Suppressor macrophage (primary cell): Measurements from ENCODE around the gene KRT34.
A peak's percentile ranks its signal among the peaks of the same experiment; 100 is the strongest.
"Not testable (repeated sequence)": the region's sequence is repeated elsewhere in the genome, so short reads cannot be mapped to it uniquely, and the experiment has no call there.

Experiments
- DNase-seq, 4 experiments: peaks; one replicate each; pipeline ENCODE4 v3.0.0-alpha.2; 2020 to 2022

KRT34 gene

DNA sequence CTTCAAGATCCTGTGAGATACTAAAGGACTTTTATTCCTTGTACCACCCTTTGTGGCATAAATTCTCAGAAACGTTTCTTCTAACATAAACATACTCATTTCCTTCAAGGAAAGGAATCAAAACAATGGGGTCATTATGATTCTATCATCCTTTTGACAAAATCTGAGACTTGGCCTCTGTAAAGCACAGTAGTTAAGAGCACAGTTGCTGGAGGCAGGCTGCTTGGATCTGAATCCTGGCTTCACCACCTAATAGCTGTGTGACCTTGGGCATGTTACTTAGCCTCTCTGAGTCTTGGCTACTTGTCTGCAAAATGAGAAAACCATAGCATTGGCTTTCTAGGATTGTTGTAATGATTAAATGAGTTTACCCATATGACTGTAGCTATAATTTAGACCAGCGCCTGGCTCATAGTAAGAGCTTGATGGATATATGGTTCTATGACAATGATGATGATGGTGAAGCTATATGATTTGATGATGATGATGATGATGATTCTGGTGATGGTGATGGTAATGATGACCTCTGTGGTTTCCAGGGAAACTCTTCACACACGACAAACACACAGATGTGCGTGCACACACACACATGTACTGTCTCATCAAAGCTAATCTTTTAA is 21.4 kb upstream of the KRT34 start:
- DNase-seq = no peak

DNA sequence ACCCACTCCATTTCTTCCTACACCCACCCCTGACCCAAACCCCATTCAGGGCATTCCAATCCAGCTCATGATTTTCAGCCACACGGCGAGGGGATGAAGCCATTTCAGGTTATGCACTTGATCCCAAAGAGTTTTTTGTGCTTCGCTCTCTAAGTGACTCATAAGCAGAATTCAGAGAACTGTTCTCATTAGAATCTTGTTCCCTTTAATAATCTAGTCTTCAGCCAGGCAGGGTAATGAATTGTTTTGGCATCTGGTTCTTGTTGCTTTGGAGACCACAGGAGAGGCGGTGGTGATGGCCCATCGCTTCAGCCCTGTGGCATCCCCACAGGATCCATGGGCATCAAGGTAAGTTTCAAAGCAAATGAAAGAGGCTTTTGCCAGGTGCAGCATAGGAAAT is 20.1 kb upstream of the KRT34 start:
- DNase-seq = peak in 2 of 4 experiments; percentile 6 to 15

DNA sequence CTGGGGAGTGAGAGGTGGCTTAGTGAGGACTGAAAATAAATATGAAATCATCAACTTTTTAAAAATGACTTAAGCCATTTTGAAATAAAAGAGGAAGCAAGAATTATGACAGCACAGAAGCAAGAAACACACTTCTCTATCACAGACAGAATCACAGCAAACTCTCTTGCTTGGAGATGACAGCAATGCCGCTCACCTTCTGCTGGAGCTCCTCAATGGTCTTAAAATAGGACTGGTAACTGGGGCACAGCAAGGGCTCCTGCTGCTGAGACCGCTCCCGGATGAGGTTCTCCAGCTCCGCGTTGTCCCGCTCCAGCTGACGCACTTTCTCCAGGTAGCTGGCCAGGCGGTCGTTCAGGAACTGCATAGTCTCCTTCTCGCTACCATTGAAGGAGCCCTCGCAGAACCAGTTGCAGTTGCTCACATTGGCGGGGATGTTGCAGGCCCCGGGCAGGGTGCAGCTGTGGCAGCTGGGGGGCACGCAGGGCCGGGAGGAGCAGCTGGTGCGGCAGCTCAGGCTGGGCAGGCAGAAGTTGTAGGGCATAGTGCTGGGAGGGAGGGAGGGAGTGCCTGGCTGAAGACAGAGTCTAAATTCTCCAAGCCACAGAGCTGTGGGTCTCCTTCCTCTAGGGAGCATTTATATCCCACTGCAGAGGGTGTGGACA is 15.0 kb upstream of the KRT34 start, which contains the start of gene KRT31:
Gene KRT31 (minus strand): TSS at position 613 of the 665 bp plus-strand sequence. CDS start 69 bp downstream, at position 544.
- peak; percentile 26 to 69 (median 48) for DNase-seq

GRCh38 chr17:41396340-41396739 is 14.2 kb upstream of the KRT34 start:
- DNase-seq = no peak

DNA sequence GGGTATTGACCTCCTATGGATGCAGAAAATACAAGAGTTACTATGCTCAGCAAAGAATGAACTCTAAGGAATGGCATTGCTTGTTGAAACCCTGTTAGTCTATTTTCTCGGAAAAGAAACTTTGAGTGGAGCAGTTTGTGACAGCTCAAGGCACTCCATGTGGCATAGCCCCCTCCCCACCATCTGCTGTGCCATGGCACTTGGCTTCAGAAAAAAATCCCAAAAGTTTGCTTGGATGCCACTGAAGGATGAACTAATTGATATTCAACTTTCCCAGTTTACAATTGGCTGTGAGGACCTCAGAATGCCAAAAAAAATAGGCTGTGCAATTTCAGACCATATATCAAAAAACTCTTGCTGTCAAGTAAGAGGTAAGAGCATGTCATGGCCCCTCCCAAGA is 13.5 kb upstream of the KRT34 start:
- no peak for DNase-seq

- DNase-seq = not testable (repeated sequence)
Observed at GRCh38 chr17:41395044-41395443, 12.9 kb upstream of the KRT34 start.

- no peak for DNase-seq
Observed at GRCh38 chr17:41394254-41394996, 12.3 kb upstream of the KRT34 start.

DNA sequence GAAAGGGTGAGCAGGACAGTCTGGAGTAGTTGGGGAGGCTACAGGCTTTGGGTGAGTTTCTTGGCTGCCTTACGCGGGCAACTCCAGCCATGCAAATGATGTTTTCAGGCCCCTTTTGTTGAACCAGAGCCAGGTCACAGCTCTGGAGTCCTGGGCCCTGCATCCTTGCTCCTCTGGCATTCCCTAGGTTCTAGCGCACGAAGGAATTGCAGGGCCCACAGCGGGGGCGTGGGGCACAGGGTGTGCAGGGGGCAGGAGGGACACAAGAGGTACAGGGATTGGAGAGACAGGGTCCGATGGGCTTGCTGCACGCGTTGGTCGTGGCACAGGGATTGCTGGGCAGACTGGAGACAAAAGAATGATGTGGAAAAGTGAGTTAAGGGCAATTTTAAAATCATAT is 11.7 kb upstream of the KRT34 start:
- no peak for DNase-seq

DNA sequence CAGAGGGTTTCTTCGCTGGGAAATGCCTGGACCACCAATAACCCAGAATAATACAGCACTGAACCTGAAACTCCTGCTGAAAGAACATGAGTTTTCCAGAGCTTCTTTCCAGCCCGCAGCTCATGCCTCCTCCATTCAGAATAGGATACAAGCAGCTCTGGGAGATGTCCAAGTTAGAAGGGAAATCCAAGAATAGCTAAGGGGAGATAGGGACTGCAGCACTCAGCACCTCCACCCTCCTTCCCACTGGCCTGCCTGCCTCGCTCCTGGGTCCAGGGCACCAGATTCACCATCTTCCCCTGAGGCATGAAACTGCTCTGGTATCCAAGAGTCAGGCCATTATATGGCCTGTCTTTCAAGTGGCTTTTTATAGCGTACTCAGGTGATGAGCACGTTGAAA is 11.2 kb upstream of the KRT34 start:
- no peak for DNase-seq

GRCh38 chr17:41392278-41392677 is 10.2 kb upstream of the KRT34 start:
- no peak for DNase-seq

DNA sequence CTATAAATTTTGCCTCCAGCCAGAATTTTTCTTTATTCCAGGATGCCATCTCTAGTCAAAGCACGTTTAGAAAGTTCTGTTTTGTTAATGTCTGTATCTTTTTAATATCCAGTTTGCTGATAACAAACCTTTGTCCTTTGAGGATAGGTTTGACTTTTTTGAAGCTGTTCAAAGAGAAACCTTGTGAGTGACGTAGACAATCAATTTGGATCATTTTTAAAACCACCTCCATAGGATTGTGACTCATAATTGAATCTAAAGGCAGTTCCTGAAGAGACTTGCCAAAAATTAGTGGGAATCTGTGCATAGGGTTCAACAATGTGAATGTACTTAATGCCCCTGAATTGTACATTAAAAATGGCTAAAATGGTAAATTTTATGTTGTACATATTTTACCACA is 9.4 kb upstream of the KRT34 start:
- no peak for DNase-seq

- DNase-seq = no peak
Observed at GRCh38 chr17:41390411-41390938, 8.4 kb upstream of the KRT34 start.

DNA sequence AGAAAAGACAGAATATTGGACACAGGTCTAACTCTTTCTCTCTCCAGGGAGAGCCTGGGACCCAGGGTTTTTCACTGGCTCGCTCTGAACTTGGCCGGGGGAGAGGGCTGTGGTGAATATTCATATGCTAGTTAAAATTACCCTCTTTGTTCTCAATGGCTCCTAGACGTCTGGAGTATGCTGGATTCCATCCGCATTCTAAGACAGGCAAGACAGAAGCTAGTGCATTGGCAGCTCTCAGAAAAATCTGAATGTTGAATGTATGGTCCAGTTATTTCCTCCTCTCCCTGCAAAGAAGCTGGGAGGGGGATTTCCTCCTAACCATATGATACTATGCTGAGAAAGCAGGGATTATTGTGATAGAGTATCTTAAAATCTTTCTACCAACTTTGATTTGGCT is 5.6 kb upstream of the KRT34 start:
- no peak for DNase-seq

DNA sequence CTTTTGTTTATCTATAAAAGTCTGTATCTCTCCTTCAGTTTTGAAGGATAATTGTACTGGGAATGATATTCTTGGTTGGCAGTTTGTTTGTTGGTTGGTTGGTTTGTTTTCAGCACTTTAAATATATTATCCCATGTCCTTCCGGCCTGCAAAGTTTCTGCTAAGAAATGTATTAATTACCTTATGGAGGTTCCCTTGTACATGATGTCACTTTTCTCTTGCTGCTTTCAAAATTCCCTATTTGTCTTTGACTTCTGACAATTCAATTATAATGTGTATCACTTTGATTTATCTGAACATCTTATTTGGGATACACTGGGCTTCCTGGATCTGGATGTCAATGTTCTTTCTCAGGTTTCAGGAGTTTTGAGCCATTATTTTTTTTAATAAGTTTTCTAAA is 4.1 kb upstream of the KRT34 start:
- no peak for DNase-seq

DNA sequence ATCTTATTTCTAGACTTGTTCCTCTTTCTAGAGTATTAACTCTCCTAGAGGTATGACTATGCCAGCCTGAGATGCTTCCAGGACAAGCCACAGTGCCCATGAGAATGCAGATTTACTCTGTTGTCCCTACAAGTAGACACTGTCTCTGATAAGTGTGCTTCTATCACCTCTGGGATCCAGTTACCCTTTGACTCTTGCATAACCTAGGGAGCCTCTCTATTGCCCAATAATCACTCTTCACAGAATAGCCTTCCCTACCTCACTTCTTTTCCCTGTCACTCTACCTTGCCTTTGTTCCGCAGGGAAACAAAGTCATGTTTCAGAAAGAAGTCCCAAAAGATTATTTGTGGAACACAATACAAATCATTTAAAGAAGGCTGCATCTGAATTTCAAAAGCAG is 1.6 kb upstream of the KRT34 start:
- peak in 1 of 4 experiments; percentile 13 for DNase-seq

DNA sequence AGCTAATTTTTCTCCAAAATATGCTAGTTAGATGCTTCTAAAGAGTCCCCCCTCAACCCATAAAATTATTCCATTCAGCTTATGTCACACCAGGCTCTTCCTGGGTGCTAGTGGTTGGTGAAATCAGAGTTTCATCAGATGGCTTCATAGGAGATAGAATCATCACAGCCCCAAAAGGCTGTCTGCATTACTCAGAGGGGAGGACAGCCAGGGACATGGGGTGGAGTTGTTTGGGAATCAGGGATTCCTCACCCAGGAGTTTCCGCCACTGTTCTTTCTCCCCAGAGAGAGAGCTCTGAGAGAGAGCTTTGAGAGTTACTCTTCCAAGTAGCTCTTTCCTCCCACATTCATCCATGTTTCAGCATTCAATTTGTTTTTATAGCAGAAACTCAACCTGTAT is 288 bp upstream of the KRT34 start:
- no peak for DNase-seq

DNA sequence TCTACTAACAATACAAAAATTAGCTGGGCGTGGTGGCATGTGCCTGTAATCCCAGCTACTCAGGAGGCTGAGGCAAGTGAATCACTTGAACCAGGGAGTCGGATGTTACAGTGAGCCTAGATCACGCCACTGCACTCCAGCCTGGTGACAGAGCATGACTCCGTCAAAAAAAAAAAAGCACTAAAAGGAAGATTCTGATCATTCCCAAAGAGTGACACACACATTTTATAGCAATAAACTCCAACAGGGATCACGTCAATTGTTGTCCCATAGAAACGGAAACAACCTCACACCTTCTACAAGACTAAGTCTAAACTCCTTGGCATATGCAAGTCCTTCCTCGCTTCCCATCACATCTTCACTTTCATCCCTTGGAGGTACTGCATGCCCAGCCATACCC is 2.0 kb downstream of the KRT34 start:
- not testable (repeated sequence) for DNase-seq

DNA sequence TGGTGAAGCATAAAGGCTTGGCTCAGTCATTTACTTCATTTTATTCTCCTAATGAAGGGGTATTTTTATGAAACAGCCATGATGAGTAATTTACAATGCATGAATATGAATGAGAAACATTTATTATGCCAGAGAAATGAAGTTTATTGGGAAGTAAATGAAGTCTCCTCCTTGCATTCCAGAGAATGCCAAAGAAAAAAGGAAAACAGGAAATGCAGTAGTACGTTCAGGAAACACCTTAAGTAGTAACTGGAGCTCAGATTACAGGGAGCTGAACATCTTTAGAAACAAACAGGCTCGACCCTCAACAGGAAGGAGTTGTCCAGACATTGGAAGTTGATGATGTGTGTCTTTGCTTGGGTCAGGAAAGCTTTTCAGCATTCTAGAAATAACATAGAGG is 4.6 kb downstream of the KRT34 start:
- DNase-seq = no peak

DNA sequence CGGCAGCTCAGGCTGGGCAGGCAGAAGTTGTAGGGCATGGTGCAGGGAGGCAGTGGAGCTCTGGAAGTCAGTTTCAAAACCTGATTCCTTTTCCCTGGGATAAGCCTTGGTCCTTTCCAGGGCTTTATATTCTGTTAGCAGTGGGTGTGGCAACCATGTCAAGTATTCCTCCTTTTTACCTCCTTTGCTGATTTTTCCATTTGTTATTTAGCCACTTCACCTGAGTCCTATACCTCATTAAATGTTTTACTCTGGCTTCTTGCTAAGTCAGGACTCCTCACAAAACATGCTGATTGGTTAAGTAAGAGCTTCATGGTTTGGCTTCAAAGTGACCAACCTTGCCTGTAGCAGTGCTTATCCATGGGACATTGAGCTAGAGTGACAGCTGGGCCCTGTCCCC is 12.4 kb downstream of the KRT34 start, which contains the start of gene KRT33B:
Gene KRT33B (minus strand): TSS at position 101 of the 400 bp plus-strand sequence. CDS start 63 bp downstream, at position 38.
- no peak for DNase-seq

- DNase-seq = no peak
Observed at GRCh38 chr17:41369023-41369422, 13.1 kb downstream of the KRT34 start.

DNA sequence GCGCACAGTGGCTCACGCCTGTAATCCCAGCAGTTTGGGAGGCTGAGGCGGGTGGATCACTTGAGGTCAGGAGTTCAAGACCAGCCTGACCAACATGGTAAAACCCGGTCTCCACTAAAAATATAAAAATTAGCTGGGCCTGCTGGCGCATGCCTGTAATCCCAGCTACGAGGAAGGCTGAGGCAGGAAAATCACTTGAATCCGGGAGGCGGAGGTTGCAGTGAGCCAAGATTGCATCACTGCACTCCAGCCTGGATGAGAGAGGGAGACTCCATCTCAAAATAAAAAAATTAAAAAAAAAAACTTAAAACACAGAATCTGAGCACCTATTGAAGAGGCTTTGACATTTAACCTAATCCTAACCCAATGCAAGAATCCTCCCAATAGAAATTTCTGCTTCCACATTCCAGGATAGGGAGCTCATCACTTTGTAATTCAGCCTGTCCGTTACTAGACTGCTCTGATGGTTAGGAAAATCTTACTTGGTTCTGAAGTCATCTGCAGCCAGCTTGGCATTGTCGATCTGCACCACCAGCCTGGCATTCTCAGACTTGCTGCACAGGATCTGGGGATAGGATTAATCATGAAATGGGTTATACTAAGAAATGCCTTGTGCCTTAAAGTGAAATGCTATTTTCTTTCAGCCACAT is 14.6 kb downstream of the KRT34 start:
- DNase-seq = no peak

DNA sequence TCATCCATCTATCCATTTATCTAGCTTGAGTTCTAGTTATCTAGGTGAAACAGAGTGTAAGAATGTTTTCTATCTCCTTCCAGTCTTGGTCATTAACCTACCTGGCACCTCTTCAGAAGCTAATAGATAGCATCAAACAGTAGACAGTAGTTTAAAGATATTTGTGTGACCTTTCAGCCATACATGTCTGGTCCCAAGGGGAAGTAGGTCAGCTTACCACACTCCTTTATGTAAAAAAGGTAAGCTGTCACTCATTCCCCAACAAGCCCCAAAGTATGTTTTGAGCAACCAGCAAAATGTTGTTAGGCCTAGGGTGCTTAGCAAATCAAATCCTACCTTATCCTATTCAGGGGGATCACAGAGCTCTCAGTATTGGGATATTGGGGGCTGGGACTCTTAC is 16.0 kb downstream of the KRT34 start:
- DNase-seq = no peak

DNA sequence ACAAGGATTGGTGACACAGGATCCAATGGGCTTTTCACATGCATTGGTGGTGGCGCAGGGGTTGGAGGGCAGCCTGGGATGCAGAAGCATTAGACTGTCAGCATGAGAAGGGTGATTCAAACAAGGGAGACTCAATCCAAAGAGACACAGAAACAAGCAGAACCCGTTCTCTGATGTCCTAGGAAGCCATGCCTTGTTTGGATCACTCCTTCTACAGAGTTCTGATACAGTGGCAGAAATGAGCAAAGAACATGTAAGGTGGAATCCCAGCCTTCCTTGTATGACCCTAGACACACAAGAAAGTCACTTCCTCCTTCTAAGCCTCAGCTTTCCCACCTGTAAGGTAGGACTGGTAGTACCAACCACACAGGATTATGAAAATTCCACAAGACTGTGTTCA is 18.2 kb downstream of the KRT34 start:
- DNase-seq = no peak
